K562 (cell line): ENCODE results near the gene POLR2J.

Source experiments
- CTCF ChIP-seq, 3 experiments: IDR thresholded peaks in 2 of 3; conservative IDR thresholded peaks in 1 of 3; 2 replicates each; pipeline ENCODE4 v1.5.1; 2011 to 2012; ENCODE audit warnings: low read length in 3 of 3, mild to moderate bottlenecking in 3 of 3, control low read depth in 2 of 3, improper control_type of control experiment in 1 of 3, inconsistent platforms in 1 of 3, low read depth in 1 of 3, mixed read lengths in 1 of 3, moderate library complexity in 1 of 3; ENCODE audit not compliant: insufficient read depth in 2 of 3
- EHMT2 ChIP-seq: fragments of 450-650 bp; IDR thresholded peaks from 2 replicates; pipeline ENCODE4 v1.6.1; 2018; ENCODE audit warnings: antibody characterized with exemption
- GATAD2B ChIP-seq: fragments of 450-650 bp; IDR thresholded peaks from 2 replicates; pipeline ENCODE4 v1.6.1; 2017; ENCODE audit warnings: mild to moderate bottlenecking, borderline replicate concordance
- GMEB1 ChIP-seq: fragments of 250-450 bp; sonication (Bioruptor Pico); IDR thresholded peaks from 2 replicates; pipeline ENCODE4 v1.4.0; 2020; ENCODE audit warnings: mild to moderate bottlenecking
- HCFC1 ChIP-seq: IDR thresholded peaks from 2 replicates; pipeline ENCODE4 v1.6.1; 2012; ENCODE audit warnings: low read depth, low read length, improper control_type of control experiment
- REST ChIP-seq, 2 experiments: fragments of 450-650 bp; formaldehyde crosslinking in 1 of 2; IDR thresholded peaks; 2 replicates each; pipeline versions ENCODE4 v1.4.0 to v1.6.1; 2014 to 2020; ENCODE audit warnings: mild to moderate bottlenecking in 2 of 2, borderline replicate concordance in 1 of 2, low read depth in 1 of 2
- SAP30 ChIP-seq: fragments of 200-600 bp; sonication (generic); IDR thresholded peaks from 2 replicates; pipeline ENCODE4 v1.6.1; 2012; ENCODE audit warnings: borderline replicate concordance, low read depth, mild to moderate bottlenecking, moderate library complexity, low read length, control low read depth, inconsistent platforms; ENCODE audit not compliant: insufficient read depth, poor library complexity, severe bottlenecking
- ZNF124 ChIP-seq: sonication (generic); formaldehyde crosslinking; IDR thresholded peaks from 2 replicates; pipeline ENCODE4 v1.8.1; 2022; ENCODE audit warnings: missing genetic modification reagents
- ZNF165 ChIP-seq: fragments of 250-450 bp; sonication (Bioruptor Pico); IDR thresholded peaks from 2 replicates; pipeline ENCODE4 v1.4.0; 2020; ENCODE audit warnings: borderline replicate concordance

- TF ChIP-seq GATAD2B (no peak), ZNF124 (CRISPR knock-in tag) (no peak), EHMT2 (no peak), REST (IDR thresholded peaks at IDR 0.05; ENCODE audit: borderline replicate concordance) (no peak), REST (CRISPR knock-in tag; IDR thresholded peaks at IDR 0.05; ENCODE audit: low read depth) (no peak), CTCF (IDR thresholded peaks at IDR 0.05 in 2 of 3, conservative IDR thresholded peaks at IDR 0.05 in 1 of 3; ENCODE audit: insufficient read depth in 2 of 3, low read depth in 1 of 3, low read length in 3 of 3) (no peak), ZNF165 (CRISPR knock-in tag) (no peak), GMEB1 (CRISPR knock-in tag) (no peak), HCFC1 (no peak), SAP30 (no peak)
These were observed 10.9 kb downstream of the POLR2J start for GRCh38 chr7:102467581-102468477.
